ENCODE measurements around the gene STX1A. TPM values are rescaled to one million over a fixed set of nuclear protein-coding genes. Genes with fewer than 3 reads are reported as not detected.

STX1A gene
- total and polyA plus RNA-seq, 2 of the 13 experiments (the other 11 are each of a cell fraction or from before 2014, with no cell fraction given) = 6.1 to 12.2 TPM

- TF ChIP-seq ATF7 (IDR thresholded peaks at IDR 0.05) (peak; percentile 96), ATF7 (CRISPR knock-in tag; IDR thresholded peaks at IDR 0.05) (peak; percentile 96), HBP1 (CRISPR knock-in tag; IDR thresholded peaks at IDR 0.05; ENCODE audit: low read depth) (0 out of 2 replicates have a peak, but pooled peaks have one; percentile 60), PAXIP1 (CRISPR knock-in tag; conservative IDR thresholded peaks at IDR 0.05) (peak; percentile 71), PRPF4 (IDR thresholded peaks at IDR 0.05; ENCODE audit: low read depth, low read length, poor library complexity, severe bottlenecking) (no peak), GLI4 (CRISPR knock-in tag; IDR thresholded peaks at IDR 0.05; ENCODE audit: borderline replicate concordance) (no peak), TFE3 (CRISPR knock-in tag; IDR thresholded peaks at IDR 0.05) (0 out of 2 replicates have a peak, but pooled peaks have one; percentile 43), U2AF1 (optimal IDR thresholded peaks at IDR 0.05; ENCODE audit: low read depth, low read length) (no peak), CHD4 (IDR thresholded peaks at IDR 0.05; ENCODE audit: borderline replicate concordance, low read length) (no peak), ZNF816 (CRISPR knock-in tag; IDR thresholded peaks at IDR 0.05; ENCODE audit: borderline replicate concordance) (peak; percentile 58; the same call in 1 of the 2 replicates), SMC3 (IDR thresholded peaks at IDR 0.05; ENCODE audit: low read length) (no peak), KDM2A (CRISPR knock-in tag; IDR thresholded peaks at IDR 0.05; ENCODE audit: borderline replicate concordance, low read depth) (peak; percentile 79), NAIF1 (CRISPR knock-in tag; IDR thresholded peaks at IDR 0.05; ENCODE audit: borderline replicate concordance) (peak; percentile 96), KMT2A (CRISPR knock-in tag; IDR thresholded peaks at IDR 0.05) (peak; percentile 60; the same call in 1 of the 2 replicates), CSRNP2 (CRISPR knock-in tag; conservative IDR thresholded peaks at IDR 0.05; ENCODE audit: low read depth) (no peak), ZNF331 (CRISPR knock-in tag; IDR thresholded peaks at IDR 0.05) (peak; percentile 56), ZNF232 (CRISPR knock-in tag; IDR thresholded peaks at IDR 0.05; ENCODE audit: borderline replicate concordance) (peak; percentile 12; the same call in 1 of the 2 replicates), HMGXB4 (CRISPR knock-in tag; IDR thresholded peaks at IDR 0.05; ENCODE audit: borderline replicate concordance in 1 of 2, low read depth in 1 of 2) (peak; percentile 76 to 87), NCOA1 (CRISPR knock-in tag; IDR thresholded peaks at IDR 0.05) (no peak)
These were observed 19.3 kb upstream of the STX1A start, which contains the start of gene ABHD11 (continued) for GRCh38 chr7:73738612-73739386.
